Prostate gland (tissue), 2 donors: ENCODE results near the gene FTCD.

Source experiments
- CTCF ChIP-seq, 4 experiments: fragments of 200-600 bp in 2 of 4; fragments of 450-650 bp in 2 of 4; sonication (generic) in 2 of 4; IDR thresholded peaks; 1 replicate in 3 of 4; 2 replicates in 1 of 4; pipeline ENCODE4 v1.5.1; 2016 to 2019; ENCODE audit warnings: antibody characterized with exemption in 4 of 4, mild to moderate bottlenecking in 2 of 4, moderate library complexity in 2 of 4
- POLR2A ChIP-seq: fragments of 450-650 bp; IDR thresholded peaks from one replicate; pipeline ENCODE4 v1.6.1; 2016; ENCODE audit warnings: antibody characterized with exemption, mild to moderate bottlenecking
- POLR2AphosphoS5 ChIP-seq: sonication (generic); formaldehyde crosslinking; IDR thresholded peaks from one replicate; pipeline ENCODE4 v1.6.1; 2017; ENCODE audit warnings: antibody characterized with exemption

DNA sequence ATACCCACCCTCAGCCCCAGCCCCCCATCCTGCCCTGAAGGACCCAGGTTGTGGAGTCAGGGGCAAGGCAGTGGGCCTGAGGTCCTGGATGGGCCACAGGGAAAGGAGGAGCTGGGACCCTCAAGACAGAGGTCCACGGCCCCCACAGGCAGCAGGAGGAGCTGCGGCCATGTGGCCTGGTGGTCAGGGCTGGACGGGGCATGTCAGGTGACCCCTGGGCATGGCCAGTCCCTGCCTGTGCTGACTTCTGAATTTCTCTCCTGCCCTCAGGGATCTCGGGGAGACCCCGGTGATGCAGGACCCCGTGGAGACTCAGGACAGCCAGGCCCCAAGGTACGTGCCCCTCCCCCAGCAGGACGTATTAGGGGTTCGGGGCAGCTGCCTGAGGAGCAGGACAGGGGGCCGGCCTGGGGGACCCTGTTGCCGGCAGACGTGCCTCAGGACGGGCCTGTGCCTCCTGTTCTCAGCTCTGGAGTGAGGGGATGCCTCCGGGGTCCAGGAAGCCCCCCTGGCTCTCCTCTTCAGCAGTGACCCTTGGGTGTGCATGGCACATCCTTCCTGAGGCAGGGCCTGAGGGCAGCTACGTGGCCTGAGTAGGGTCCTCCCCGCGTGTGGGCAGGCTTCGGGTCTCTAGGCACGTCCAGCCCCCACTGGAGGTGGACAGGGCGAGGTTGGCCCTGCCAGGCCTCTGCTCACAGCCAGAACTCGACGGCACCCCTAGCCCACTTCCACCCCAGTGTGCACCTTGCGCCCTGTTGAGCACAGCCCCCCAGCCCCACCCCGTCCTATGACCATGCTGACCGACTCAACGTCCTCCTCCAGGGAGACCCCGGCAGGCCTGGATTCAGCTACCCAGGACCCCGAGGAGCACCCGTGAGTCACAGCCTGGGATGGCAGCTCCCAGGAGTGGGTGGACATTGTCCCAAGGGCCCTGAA is 33.8 kb downstream of the FTCD start:
- TF ChIP-seq CTCF (IDR thresholded peaks at IDR 0.05) (no peak), POLR2AphosphoS5 (no peak), POLR2A (no peak)
